Middle frontal gyrus (tissue), 1 donor: Measurements from ENCODE around the gene C11orf97.
"Not testable (repeated sequence)": the region's sequence is repeated elsewhere in the genome, so short reads cannot be mapped to it uniquely, and the experiment has no call there.

Source experiments
- DNase-seq: peaks from one replicate; pipeline ENCODE4 v3.0.0-alpha.2; 2015; ENCODE audit warnings: low spot score; ENCODE audit errors: extremely low spot score

C11orf97 gene

GRCh38 chr11:94557421-94557820 lies 45.2 kb downstream of the C11orf97 start:
- no peak for DNase-seq

DNA sequence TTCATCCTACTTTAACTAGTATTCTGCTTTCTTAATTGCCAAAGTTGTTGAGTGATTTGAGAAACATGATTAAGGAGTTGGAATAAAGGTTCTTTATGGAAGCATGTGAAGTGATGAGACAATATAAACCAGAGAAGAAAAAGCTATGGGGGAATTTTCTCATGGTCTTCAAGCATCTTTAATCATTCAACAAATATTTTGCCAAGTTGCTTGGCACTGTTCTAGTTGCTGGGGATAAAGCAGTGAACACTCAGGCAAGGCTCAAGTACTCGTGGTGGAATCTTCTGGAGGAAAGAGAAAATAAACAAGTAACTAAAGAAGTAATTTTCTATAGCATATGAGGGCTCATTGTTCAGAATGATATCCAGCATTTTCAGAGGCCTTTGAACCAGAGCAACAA lies 45.7 kb downstream of the C11orf97 start:
- DNase-seq: no peak

DNA sequence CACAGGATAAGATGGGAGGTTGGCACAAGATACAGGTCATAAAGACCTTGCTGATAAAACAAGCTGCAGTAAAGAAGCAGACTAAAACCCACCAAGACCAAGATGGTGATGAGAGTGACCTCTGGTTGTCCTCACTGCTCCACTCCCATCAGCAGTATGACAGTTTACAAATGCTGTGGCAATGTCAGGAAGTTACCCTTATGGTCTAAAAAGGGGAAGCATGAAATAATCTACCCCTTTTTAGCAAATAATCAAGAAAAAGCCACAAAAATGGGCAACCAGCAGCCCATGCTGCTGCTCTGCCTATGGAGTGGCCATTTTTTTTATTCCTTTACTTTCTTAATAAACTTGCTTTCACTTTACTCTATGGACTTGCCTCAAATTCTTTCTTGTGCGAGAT lies 46.2 kb downstream of the C11orf97 start:
- DNase-seq: no peak

GRCh38 chr11:94558932-94559331 lies 46.7 kb downstream of the C11orf97 start:
- DNase-seq: no peak

GRCh38 chr11:94559361-94559760 lies 47.1 kb downstream of the C11orf97 start:
- DNase-seq: no peak

- DNase-seq: no peak
These were observed 48.6 kb downstream of the C11orf97 start for GRCh38 chr11:94560834-94561233.

- no peak for DNase-seq
These were observed 51.1 kb downstream of the C11orf97 start for GRCh38 chr11:94563176-94563847.

- no peak for DNase-seq
These were observed 51.7 kb downstream of the C11orf97 start for GRCh38 chr11:94563848-94564467.

DNA sequence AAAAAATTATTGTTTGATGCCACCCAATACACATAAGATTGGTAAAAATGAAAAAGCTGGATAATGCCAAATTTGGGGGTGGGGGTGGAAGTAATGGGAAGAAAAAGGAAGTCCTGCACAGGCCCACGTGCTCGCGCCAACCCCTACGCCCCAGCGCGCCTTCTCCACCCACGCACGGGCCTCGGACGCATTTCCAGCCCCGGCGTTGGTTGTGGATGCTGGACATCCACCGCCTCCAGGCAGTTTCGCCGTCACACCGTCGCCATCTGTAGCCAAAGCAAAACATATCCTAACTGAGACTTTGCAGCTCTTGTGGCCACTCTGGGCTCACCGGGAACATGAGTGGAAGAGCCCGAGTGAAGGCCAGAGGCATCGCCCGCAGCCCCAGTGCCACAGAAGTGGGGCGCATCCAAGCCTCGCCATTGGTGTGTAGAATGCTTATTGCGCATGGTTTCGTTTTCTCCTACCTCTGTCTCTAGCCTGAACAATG lies 55.0 kb downstream of the C11orf97 start, which contains the start of gene PIWIL4:
TSS of gene PIWIL4 (plus strand) at position 188 of the 490 bp plus-strand sequence. CDS start at position 339, 151 bp downstream.
- DNase-seq: no peak

DNA sequence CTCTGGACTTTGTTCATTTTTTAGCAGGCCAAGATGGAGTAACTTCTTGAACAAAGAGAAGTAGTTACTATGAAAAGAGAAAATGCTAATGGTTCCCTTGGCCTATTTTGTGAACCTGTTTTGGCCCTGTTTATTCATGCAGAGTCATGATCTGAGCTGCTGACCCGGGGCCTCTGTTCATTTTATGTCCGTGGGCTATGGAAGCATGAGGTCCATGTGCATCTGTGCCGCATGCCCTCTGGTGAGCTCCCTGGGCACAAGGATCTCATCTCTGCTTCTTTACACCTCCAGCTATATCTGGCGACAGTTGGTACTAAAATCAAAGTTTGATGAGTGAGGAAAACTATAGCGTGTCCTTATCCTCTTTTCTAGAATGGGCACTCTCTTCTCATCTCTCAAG lies 55.9 kb downstream of the C11orf97 start:
- no peak for DNase-seq

DNA sequence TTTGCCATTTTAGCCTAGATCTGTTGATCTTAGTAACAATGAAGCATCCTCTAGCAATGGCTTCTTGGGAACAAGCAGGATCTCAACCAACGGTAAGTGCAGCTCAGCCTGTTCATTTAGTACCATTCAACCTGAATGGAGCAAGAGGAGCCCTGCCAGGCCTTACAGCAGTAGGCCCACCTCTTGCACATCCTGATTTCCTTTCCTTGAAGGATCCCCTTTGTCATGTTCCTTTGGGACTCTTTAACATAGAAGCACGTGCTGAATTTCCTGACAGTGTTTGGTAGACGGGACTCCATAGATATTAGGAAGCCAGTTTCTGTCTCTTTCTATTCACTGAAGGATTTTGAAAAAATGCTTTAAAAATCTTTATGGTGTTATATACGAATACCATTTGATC lies 56.5 kb downstream of the C11orf97 start:
- no peak for DNase-seq

DNA sequence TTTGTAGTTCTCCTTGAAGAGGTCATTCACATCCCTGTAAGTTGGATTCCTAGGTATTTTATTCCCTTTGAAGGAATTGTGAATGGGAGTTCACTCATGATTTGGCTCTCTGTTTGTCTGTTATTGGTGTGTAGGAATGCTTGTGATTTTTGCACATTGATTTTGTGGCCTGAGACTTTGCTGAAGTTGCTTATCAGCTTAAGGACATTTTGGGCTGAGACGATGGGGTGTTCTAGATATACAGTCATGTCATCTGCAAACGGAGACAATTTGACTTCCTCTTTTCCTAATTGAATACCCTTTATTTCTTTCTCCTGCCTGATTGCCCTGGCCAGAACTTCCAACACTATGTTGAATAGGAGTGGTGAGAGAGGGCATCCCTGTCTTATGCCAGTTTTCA lies 60.7 kb downstream of the C11orf97 start:
- DNase-seq: not testable (repeated sequence)

GRCh38 chr11:94574193-94574961 lies 62.1 kb downstream of the C11orf97 start:
- DNase-seq: no peak

- DNase-seq: no peak
These were observed 64.0 kb downstream of the C11orf97 start for GRCh38 chr11:94576306-94576705.

GRCh38 chr11:94577841-94578240 lies 65.6 kb downstream of the C11orf97 start:
- DNase-seq: no peak
